Lower leg skin (tissue), 3 donors: ENCODE measurements around the gene FYTTD1.

ENCODE experiments used
- POLR2A ChIP-seq, 2 donors: fragments of 450-650 bp; IDR thresholded peaks; one replicate each; pipeline ENCODE4 v1.6.1; 2016 to 2017; ENCODE audit warnings: antibody characterized with exemption in 2 of 2, mild to moderate bottlenecking in 1 of 2, moderate library complexity in 1 of 2
- TF ChIP-seq, protein P1 (sequence below), 3 donors: fragments of 450-650 bp; IDR thresholded peaks; one replicate each; pipeline ENCODE4 v1.5.1; 2016; ENCODE audit warnings: antibody characterized with exemption in 3 of 3, mild to moderate bottlenecking in 3 of 3, moderate library complexity in 2 of 3

DNA sequence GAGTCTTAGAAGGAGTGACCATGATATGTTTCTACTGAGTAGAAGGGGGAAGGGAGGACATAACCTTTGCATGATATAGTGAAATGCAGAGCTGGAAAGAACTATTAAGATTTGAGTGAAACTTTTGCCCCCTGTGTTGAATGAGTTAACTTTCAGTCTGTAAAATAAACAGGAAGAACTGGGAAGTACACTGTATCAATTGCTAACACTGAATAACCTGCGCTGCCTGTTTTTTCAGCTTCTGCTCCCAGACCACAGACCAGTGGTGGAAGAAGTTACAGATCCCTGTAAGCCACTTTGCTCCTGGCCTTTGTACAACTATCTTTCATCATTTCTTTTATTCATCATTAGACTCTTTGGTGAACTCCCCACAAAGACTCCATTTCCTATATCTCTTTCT, 37.7 kb downstream of the FYTTD1 start:
- TF ChIP-seq, protein P1, sequence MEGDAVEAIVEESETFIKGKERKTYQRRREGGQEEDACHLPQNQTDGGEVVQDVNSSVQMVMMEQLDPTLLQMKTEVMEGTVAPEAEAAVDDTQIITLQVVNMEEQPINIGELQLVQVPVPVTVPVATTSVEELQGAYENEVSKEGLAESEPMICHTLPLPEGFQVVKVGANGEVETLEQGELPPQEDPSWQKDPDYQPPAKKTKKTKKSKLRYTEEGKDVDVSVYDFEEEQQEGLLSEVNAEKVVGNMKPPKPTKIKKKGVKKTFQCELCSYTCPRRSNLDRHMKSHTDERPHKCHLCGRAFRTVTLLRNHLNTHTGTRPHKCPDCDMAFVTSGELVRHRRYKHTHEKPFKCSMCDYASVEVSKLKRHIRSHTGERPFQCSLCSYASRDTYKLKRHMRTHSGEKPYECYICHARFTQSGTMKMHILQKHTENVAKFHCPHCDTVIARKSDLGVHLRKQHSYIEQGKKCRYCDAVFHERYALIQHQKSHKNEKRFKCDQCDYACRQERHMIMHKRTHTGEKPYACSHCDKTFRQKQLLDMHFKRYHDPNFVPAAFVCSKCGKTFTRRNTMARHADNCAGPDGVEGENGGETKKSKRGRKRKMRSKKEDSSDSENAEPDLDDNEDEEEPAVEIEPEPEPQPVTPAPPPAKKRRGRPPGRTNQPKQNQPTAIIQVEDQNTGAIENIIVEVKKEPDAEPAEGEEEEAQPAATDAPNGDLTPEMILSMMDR (IDR thresholded peaks at IDR 0.05): no peak
- no peak for TF ChIP-seq POLR2A (IDR thresholded peaks at IDR 0.05)
